HG03280 (cell line): Measurements from ENCODE around the gene PSORS1C1.
"Not testable (repeated sequence)": the region's sequence is repeated elsewhere in the genome, so short reads cannot be mapped to it uniquely, and the experiment has no call there.

ENCODE experiments used
- ATAC-seq: cut with Tn5 transposase; IDR thresholded peaks from one replicate; pipeline ENCODE4 v1.9.1; 2021; ENCODE audit warnings: mild to moderate bottlenecking, moderate library complexity; ENCODE audit not compliant: unreplicated experiment

The PSORS1C1 gene

GRCh38 chr6:31114541-31114878 lies at the start of gene PSORS1C1:
Gene PSORS1C1, plus strand, starts transcription at chr6:31114800. Its CDS starts 14,833 bp downstream, at chr6:31129633.
- no peak for ATAC-seq

GRCh38 chr6:31065556-31065955 lies 49.0 kb upstream of the PSORS1C1 start:
- ATAC-seq = no peak

GRCh38 chr6:31067028-31067427 lies 47.6 kb upstream of the PSORS1C1 start:
- ATAC-seq = not testable (repeated sequence)

GRCh38 chr6:31067891-31068668 lies 46.5 kb upstream of the PSORS1C1 start:
- ATAC-seq = not testable (repeated sequence)

- no peak for ATAC-seq
These were observed 45.8 kb upstream of the PSORS1C1 start for GRCh38 chr6:31068669-31069340.

GRCh38 chr6:31070711-31071197 lies 43.8 kb upstream of the PSORS1C1 start:
- no peak for ATAC-seq

GRCh38 chr6:31074401-31074800 lies 40.2 kb upstream of the PSORS1C1 start:
- ATAC-seq = no peak

GRCh38 chr6:31075528-31075927 lies 39.1 kb upstream of the PSORS1C1 start:
- ATAC-seq = no peak

- ATAC-seq = no peak
These were observed 38.0 kb upstream of the PSORS1C1 start for GRCh38 chr6:31076611-31077010.

- no peak for ATAC-seq
These were observed 34.8 kb upstream of the PSORS1C1 start for GRCh38 chr6:31079656-31080261.

- ATAC-seq = no peak
These were observed 32.7 kb upstream of the PSORS1C1 start for GRCh38 chr6:31081872-31082271.

GRCh38 chr6:31083742-31084354 lies 30.8 kb upstream of the PSORS1C1 start:
- no peak for ATAC-seq

- ATAC-seq = no peak
These were observed 27.7 kb upstream of the PSORS1C1 start for GRCh38 chr6:31086788-31087440.

GRCh38 chr6:31087494-31088089 lies 27.0 kb upstream of the PSORS1C1 start:
- no peak for ATAC-seq

GRCh38 chr6:31090275-31090972 lies 24.2 kb upstream of the PSORS1C1 start:
- ATAC-seq = no peak

- no peak for ATAC-seq
These were observed 23.6 kb upstream of the PSORS1C1 start for GRCh38 chr6:31090973-31091364.

- ATAC-seq = no peak
These were observed 22.9 kb upstream of the PSORS1C1 start for GRCh38 chr6:31091680-31092079.

GRCh38 chr6:31092238-31092637 lies 22.4 kb upstream of the PSORS1C1 start:
- no peak for ATAC-seq

- no peak for ATAC-seq
These were observed 21.7 kb upstream of the PSORS1C1 start for GRCh38 chr6:31092769-31093505.
